Measurements from ENCODE around the gene PNLDC1.
A peak's percentile ranks its signal among the peaks of the same experiment; 100 is the strongest.

Gene PNLDC1, protein sequence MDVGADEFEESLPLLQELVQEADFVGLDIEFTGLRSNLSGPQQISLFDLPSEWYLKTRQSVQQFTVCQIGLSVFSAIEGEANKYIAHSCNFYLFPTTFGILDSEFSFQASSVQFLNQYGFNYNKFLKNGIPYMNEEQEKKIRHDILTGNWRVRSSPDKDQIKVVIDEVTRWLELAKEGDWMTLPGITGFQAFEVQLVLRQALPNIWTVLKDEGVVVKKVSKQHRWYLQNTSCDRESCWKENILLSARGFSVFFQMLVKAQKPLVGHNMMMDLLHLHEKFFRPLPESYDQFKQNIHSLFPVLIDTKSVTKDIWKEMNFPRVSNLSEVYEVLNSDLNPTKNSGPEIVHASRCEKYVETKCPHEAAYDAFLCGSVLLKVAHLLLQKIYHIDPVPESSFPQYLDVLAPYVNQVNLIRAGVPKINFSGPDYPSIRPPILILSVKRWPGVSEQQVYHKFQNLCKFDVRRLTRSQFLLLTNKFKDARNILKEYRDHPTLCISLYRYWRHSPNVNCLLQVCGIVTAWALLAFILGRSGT

GRCh38 chr6:159800141-159800865 lies at the start of gene PNLDC1:
PNLDC1 (plus strand) TSS chr6:159800276; CDS start chr6:159800308, 32 bp downstream.
- no peak for DNase-seq (ENCODE audit: low read depth in 2 of 2)

GRCh38 chr6:159751448-159751847 lies 48.6 kb upstream of the PNLDC1 start:
- no peak for DNase-seq (ENCODE audit: low read depth in 2 of 2)

GRCh38 chr6:159753081-159753872 lies 46.8 kb upstream of the PNLDC1 start:
- DNase-seq (ENCODE audit: low read depth in 2 of 2): no peak

DNA sequence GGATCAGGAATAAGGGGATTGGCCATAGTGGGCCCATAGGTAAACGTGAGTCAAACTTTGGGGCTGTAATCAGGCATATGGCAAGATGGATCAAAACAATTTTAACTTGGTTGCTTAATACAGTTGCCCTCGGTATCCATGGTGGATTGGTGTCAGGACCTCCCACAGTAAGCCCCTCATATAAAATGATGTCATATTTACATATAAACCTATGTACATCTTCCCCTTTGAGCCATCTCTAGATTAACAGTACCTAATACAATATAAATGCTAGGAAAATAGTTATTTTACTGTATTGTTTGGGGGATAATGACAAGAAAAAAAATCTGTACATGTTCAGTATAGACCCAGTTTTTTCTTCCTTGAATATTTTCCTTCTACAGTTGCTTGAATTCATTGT lies 45.7 kb upstream of the PNLDC1 start:
- DNase-seq (ENCODE audit: low read depth in 2 of 2): no peak

DNA sequence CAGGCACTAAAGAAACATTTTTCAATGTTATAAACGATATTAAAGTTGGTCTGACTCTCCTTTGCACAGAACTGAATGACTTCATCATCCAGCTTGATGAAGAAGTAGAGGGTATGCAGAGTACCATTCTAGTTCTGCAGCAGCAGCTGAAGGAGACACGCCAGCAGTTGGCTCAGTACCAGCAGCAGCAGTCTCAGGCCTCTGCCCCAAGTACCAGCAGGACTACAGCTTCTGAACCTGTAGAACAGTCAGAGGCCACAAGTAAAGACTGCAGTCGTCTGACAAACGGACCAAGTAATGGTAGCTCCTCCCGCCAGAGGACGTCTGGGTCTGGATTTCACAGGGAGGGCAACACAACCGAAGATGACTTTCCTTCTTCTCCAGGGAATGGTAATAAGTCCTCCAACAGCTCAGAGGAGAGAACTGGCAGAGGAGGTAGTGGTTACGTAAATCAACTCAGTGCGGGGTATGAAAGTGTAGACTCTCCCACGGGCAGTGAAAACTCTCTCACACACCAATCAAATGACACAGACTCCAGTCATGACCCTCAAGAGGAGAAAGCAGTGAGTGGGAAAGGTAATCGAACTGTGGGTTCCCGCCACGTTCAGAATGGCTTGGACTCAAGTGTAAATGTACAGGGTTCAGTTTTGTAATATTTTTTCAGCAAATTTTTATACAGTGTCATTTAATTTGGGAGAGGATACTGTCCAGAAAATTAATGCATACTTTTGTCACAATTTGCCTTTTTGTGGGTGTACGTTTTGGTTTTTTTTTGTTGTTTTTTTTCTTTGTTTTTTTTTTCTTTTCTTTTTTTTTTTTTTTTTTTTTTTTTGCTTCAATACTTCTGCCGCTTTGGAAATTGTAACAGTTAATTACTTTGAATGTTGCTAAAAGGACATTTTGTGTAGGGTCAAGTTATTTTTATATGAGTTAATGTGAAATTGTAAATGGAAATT lies 44.8 kb upstream of the PNLDC1 start:
- DNase-seq (ENCODE audit: low read depth in 2 of 2): no peak

DNA sequence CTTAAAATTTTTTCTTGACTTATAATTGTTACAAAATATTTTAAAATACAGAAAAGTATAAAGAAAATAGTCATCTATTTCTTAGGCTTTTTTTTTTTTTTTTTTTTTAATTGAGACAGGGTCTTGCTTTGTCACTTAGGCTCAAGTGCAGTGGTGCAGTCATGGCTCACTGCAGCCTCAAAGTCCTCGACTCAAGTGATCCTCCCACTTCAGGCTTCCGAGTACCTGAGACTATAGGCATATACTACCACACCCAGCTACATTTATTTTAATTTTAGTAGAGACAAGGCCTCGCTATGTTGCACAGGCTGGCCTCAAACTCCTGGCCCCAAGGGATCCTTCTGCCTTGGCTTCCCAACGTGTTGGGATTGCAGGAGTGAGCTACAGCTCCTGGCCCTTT lies 43.6 kb upstream of the PNLDC1 start:
- DNase-seq (ENCODE audit: low read depth in 2 of 2): no peak

DNA sequence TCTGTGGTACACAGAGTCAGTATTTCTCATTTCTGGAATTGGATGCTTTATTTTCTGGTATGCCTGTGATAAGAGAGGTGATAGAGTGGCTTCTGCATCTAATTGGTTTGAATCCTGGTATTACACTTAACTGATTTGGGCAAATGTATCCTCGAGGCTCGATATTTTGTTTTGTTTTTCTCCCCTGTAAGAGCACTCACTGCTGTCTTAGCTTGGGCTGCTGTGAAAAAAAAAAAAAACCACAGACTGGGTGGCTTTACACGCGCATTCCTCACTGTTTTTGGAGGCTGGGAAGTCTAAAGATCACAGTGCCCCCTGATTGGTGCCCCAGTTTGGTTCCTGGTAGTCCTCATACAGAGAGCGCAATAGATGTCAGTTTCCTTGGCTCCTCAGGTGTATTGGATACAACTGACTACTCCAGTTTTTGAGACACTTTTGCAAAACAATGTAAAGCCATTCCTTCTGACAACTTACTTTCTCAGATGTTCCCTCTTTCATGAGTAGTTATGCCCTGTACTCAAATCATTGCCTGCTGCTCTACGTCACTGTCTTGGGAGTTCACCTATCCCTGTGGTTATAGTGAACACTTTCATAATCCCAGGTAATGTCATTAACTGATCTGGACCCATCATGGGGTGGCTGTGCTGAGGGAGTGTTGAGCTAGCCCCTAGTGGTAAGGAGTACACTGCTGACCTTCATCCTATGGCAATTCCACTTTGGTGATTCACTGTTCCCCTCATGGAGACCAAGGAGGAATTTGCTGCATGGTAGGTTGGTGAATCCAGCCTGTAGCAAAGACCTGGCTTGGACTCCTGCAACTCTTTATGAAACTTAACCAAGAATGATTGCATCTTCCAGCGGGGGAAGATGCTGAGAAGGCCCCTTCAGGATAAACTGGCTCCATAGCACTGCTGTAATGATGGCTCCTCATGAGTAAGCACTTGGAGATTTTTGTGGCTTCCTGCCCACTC lies 41.8 kb upstream of the PNLDC1 start:
- DNase-seq (ENCODE audit: low read depth in 2 of 2): no peak

DNA sequence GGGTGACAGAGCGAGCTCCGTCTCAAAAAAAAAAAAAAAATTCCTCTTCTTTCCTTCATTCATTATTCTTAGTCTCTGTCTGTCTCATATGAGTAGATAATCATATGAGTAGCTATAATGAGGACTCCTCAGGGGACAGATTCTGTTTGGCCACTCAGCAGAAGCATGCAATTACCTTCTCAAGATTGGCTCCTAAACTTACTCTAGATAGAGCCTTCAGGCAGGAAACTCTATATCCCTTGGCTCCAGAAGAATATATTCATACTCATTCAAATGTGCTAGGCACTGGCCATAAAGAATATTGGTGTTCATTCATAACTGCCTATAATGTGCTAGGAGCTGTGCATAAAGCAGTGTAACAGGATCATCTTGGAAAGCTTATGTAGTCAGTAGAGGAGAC lies 40.4 kb upstream of the PNLDC1 start:
- no peak for DNase-seq (ENCODE audit: low read depth in 2 of 2)

GRCh38 chr6:159760602-159761057 lies 39.4 kb upstream of the PNLDC1 start:
- no peak for DNase-seq (ENCODE audit: low read depth in 2 of 2)

DNA sequence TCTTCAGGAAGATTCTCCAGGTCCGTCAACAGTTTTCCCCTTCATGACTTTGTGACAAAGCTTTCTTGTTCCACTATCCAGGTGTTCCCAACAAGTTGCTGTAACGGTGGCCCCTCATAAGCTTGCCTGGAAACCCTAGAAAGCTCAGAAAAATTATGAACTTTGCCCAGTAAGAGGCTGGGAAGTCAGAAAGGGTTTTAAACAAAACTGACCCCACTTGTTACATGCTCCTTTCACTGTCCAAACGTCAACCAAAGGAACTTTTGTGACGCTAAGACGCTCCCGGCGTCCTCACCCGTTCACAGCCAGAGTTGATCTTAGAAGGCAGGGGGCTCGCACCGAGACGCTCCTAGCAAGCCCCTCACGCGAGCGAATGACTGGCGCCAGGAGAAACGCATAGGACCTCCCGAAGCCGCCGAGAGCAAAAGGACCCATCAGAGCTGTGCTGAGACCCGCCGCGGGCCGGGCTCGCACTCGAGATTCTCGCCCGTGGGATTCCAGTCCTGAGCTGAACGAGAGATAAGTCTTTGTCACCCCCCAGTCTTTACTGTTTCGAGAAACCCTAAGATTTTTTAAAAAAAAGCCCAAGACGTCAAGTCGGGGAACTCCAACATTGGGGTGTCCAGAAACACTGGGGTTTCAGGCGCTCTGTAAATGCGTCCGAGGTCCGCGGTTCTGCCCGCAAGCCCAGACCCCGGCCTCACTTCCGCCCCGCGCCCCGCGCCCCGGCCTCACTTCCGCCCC lies 38.8 kb upstream of the PNLDC1 start:
- DNase-seq (ENCODE audit: low read depth in 2 of 2): peak in 1 of 2 donors; percentile 3

DNA sequence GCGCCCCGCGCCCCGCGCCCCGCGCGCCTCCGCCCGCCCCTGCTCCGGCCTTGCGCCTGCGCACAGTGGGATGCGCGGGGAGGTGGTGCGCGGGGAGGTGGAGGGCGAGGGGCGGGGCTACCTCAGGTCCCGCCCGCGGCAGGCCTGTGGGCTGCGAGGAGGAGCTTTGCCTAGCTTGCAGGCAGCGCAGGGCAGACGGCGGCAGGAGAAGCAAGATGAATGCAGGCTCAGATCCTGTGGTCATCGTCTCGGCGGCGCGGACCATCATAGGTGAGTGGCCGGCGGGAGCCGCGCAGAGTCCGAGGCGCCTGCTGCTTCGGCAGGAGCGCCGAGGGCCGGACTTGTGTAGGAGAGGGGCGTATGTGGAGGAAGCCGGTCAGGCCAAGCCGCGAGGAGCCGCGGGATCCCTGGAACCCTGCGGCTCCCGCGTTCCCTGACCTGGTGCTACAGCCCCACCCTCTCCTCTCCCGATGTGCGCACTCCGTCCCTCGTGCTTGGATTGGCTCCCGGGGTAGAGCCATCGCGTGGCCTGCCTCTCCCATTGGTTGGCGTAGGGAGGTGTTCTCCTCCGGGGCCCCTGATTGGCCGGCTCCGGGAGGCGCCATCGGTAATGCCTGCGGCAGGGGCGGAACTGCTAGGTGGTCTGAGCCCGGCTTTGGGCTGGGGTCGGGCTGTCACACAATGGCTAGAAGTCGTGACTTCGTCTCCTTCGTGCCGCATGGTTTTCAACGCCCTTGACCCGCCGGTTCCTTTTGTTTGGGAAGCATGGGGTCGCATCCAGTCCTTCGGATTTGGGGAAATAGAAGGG lies 38.0 kb upstream of the PNLDC1 start, which contains the start of gene ACAT2:
TSS of gene ACAT2 (plus strand) at position 173 of the 808 bp plus-strand sequence. CDS start at position 216, 43 bp downstream.
- peak; percentile 77 to 85 for DNase-seq (ENCODE audit: low read depth in 2 of 2)

DNA sequence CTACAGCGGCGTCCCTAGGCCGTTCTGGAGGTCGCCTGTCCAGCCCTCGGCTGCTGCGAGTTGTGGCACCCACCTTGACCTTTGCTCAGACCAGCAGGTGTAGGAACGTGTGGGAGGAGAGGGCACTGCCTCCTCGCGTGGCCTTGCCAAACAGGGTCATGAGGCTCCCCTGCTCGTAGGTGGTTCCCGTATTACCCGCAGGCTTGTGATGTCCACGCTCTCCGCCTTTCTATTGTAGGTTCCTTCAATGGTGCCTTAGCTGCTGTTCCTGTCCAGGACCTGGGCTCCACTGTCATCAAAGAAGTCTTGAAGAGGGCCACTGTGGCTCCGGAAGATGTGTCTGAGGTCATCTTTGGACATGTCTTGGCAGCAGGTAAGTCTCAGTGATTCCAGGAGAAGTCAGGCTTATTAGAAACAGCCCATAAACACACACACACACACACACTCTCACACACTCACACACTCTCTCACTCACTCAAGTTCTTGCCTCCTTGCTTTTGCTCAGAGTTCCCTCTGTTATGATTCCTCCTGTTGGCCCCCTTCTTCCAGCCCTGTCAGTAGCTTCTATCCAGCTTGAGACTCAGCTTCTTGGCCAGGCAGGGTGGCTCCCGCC lies 37.3 kb upstream of the PNLDC1 start:
- DNase-seq (ENCODE audit: low read depth in 2 of 2): no peak

- DNase-seq (ENCODE audit: low read depth in 2 of 2): no peak
Observed at GRCh38 chr6:159766906-159767305, 33.2 kb upstream of the PNLDC1 start.

DNA sequence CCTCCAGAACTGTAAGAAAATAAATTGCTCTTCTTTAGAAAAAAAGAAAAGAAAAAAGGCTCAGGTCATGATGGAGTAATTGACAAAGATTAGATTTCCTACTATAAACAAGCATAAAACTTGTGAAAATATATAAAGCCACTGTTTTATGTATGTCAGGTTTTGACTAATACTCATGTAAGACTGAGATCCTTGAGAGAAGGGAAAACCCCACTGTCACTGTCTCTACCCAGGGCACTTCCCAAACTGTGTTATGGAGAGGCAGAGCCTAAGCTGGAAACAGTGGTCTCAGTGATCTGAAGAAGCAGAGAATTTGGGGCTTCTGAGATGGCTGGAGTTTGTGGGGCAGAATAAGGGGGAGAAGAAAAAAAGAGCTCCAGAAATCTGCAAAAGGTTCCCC lies 30.6 kb upstream of the PNLDC1 start:
- no peak for DNase-seq (ENCODE audit: low read depth in 2 of 2)

GRCh38 chr6:159772196-159772595 lies 27.9 kb upstream of the PNLDC1 start:
- no peak for DNase-seq (ENCODE audit: low read depth in 2 of 2)

GRCh38 chr6:159777240-159777904 lies 22.7 kb upstream of the PNLDC1 start:
- no peak for DNase-seq (ENCODE audit: low read depth in 2 of 2)

DNA sequence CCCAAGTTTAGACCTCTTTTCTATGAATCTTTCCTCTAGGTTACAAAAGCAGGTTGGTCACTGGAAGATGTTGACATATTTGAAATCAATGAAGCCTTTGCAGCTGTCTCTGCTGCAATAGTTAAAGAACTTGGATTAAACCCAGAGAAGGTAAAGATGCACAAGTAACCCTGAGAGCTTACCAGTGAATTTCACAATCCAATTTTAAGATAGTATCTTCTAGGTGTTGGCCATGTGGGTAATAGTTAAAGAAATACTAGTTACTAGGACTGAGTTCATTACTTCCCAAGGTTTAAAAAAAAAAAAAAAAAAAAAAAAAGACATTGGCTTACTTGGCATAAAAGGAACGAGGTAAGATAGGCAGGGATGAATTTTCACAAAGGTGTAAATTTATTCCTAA lies 21.9 kb upstream of the PNLDC1 start:
- DNase-seq (ENCODE audit: low read depth in 2 of 2): no peak
